Keratinocyte (primary cell): ENCODE data around the gene NFATC4. TPM values are rescaled to one million over a fixed set of nuclear protein-coding genes. Genes with fewer than 3 reads are reported as not detected.

ENCODE experiments used
- DNase-seq: peaks from one replicate; pipeline ENCODE4 v3.0.0-alpha.2; 2011; ENCODE audit warnings: low read depth, missing footprints, low spot score
- FAIRE-seq: peaks from 2 replicates; lab custom pipeline; 2011; peaks lifted over from hg19 to GRCh38; lab: Jason Lieb, UNC
- H2AFZ ChIP-seq: 2 replicates; pipeline ENCODE4 v1.6.0; 2012; ENCODE audit warnings: low read length, control low read depth, inconsistent platforms; ENCODE audit not compliant: control insufficient read depth
- H3K27ac ChIP-seq: 2 replicates; pipeline ENCODE4 v1.5.1; 2011; ENCODE audit warnings: low read length; ENCODE audit not compliant: control insufficient read depth, insufficient read depth
- H3K27me3 ChIP-seq: 3 replicates; pipeline ENCODE4 v1.6.0; 2011; ENCODE audit warnings: low read length; ENCODE audit not compliant: control insufficient read depth, insufficient read depth; ENCODE audit errors: extremely low read depth
- H3K36me3 ChIP-seq, 2 experiments: 2 replicates in 1 of 2; 3 replicates in 1 of 2; pipeline ENCODE4 v1.5.1; 2011; ENCODE audit warnings: low read length in 2 of 2, mild to moderate bottlenecking in 1 of 2; ENCODE audit not compliant: control insufficient read depth in 2 of 2, insufficient read depth in 2 of 2; ENCODE audit errors: extremely low read depth in 1 of 2
- H3K4me1 ChIP-seq: 3 replicates; pipeline ENCODE4 v1.5.1; 2011; ENCODE audit warnings: low read length; ENCODE audit not compliant: control insufficient read depth, insufficient read depth; ENCODE audit errors: extremely low read depth
- H3K4me2 ChIP-seq: 3 replicates; pipeline ENCODE4 v1.6.0; 2011; ENCODE audit warnings: low read depth, low read length; ENCODE audit not compliant: control insufficient read depth, insufficient read depth; ENCODE audit errors: extremely low read depth
- H3K4me3 ChIP-seq, 3 experiments: fragments of 200-600 bp in 1 of 3; sonication (generic) in 1 of 3; 2 replicates in 2 of 3; 3 replicates in 1 of 3; pipeline ENCODE4 v1.5.1; 2011 to 2016; ENCODE audit warnings: low read length in 3 of 3, mild to moderate bottlenecking in 3 of 3, control low read depth in 2 of 3, inconsistent platforms in 1 of 3, low read depth in 1 of 3, mixed read lengths in 1 of 3, mixed run types in 1 of 3, moderate library complexity in 1 of 3; ENCODE audit not compliant: control insufficient read depth in 2 of 3, insufficient read depth in 2 of 3; ENCODE audit errors: extremely low read depth in 1 of 3
- H3K79me2 ChIP-seq: 2 replicates; pipeline ENCODE4 v1.6.0; 2012; ENCODE audit warnings: low read length; ENCODE audit not compliant: control insufficient read depth, insufficient read depth
- H3K9ac ChIP-seq: 3 replicates; pipeline ENCODE4 v1.6.0; 2011; ENCODE audit warnings: low read length; ENCODE audit not compliant: control insufficient read depth, insufficient read depth; ENCODE audit errors: extremely low read depth
- H3K9me1 ChIP-seq: 3 replicates; pipeline ENCODE4 v1.6.0; 2011; ENCODE audit warnings: low read length; ENCODE audit not compliant: control insufficient read depth, insufficient read depth; ENCODE audit errors: extremely low read depth
- H3K9me3 ChIP-seq: 2 replicates; pipeline ENCODE4 v1.5.1; 2012; ENCODE audit warnings: low read depth, low read length; ENCODE audit not compliant: control insufficient read depth
- H4K20me1 ChIP-seq: 3 replicates; pipeline ENCODE4 v1.6.0; 2011; ENCODE audit warnings: low read length; ENCODE audit not compliant: control insufficient read depth, insufficient read depth; ENCODE audit errors: extremely low read depth
- CTCF ChIP-seq, 3 experiments: IDR thresholded peaks in 1 of 3; conservative IDR thresholded peaks in 1 of 3; optimal IDR thresholded peaks in 1 of 3; 2 replicates in 2 of 3; 3 replicates in 1 of 3; pipeline versions ENCODE3 to v1.5.1; 2011; ENCODE audit warnings: low read length in 3 of 3, mild to moderate bottlenecking in 3 of 3, moderate library complexity in 2 of 3, control low read depth in 1 of 3, inconsistent platforms in 1 of 3; ENCODE audit not compliant: insufficient read depth in 2 of 3; ENCODE audit errors: extremely low read depth in 1 of 3
- EZH2 ChIP-seq: IDR thresholded peaks from one replicate; pipeline ENCODE4 v1.6.1; 2012; ENCODE audit warnings: inconsistent platforms, mild to moderate bottlenecking, low read length, moderate library complexity
- dilution Hi-C: fragments of 300-500 bp; cut with MboI; formaldehyde crosslinking; loops from one replicate; pipeline ENCODE4 v1.7.0; 2020; ENCODE audit warnings: low sequenced_read_pairs; ENCODE audit not compliant: extremely low pct_ligation_motif_present
- polyA plus RNA-seq, 5 experiments: library from polyadenylated mRNA; depleted of rRNA in 3 of 5; stranded (reverse) in 3 of 5; stranded (forward) in 1 of 5; unstranded in 1 of 5; fragments of >200 nt; gene quantifications; 1 replicate in 1 of 5; 2 replicates in 3 of 5; 3 replicates in 1 of 5; pipeline versions ENCODE4 v1.2.1 to v1.2.3, GENCODE V29; 2011 to 2012; ENCODE audit warnings: missing spikeins in 2 of 5, low read depth in 1 of 5, low replicate concordance in 1 of 5

NFATC4 gene
- polyA plus RNA-seq, 1 donor (not counting 4 experiments of a cell fraction or from before 2014, with no cell fraction given), result 0.92 TPM

DNA sequence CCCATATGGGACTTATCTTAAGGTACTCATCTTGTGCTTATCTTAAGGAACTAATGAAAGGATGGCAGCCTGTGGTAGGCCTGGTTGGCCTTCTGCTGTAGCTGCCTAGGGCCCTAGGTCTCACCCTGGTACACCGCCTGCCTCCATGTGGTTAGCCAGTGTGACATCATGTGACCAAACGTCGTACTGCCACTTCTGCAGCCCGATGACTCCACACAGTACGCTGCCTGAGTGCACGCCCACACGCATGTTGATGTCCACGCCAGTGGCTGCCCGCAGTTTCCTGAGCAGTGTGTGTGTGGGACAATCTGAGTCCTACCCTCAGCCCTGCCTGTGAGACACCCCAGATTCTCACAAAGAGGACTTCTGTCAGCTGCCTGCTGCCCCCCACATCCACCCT, 38.2 kb upstream of the NFATC4 start:
- H2AFZ ChIP-seq, result no peak overlapping the region
- no peak for TF ChIP-seq EZH2
- TF ChIP-seq CTCF (optimal IDR thresholded peaks at IDR 0.05 in 1 of 3, IDR thresholded peaks at IDR 0.05 in 1 of 3, conservative IDR thresholded peaks at IDR 0.05 in 1 of 3; ENCODE audit: extremely low read depth in 1 of 3, insufficient read depth in 2 of 3, low read length in 3 of 3), result no peak
- FAIRE-seq, result no peak
- H3K9me3 ChIP-seq, result no peaks in the 10 kb centered on the region
- no peaks in the 10 kb centered on the region for H3K79me2 ChIP-seq
- peaks cover 6% of the 10 kb centered on the region for H3K27me3 ChIP-seq
- H3K9me1 ChIP-seq, result no peaks in the 10 kb centered on the region
- no peak overlapping the region for H3K4me2 ChIP-seq
- no peak overlapping the region for H3K27ac ChIP-seq
- no peak overlapping the region for H3K9ac ChIP-seq
- H3K4me3 ChIP-seq, result no peak overlapping the region
- no peaks in the 10 kb centered on the region for H3K36me3 ChIP-seq
- H4K20me1 ChIP-seq, result no peaks in the 10 kb centered on the region
- peaks cover 21% of the 10 kb centered on the region for H3K4me1 ChIP-seq
- DNase-seq, result no peak
- dilution Hi-C loops, result no loop called here

GRCh38 chr14:24330973-24331674, 36.9 kb upstream of the NFATC4 start:
- Histone ChIP-seq H3K9me1 (no peaks in the 10 kb centered on the region), H3K4me2 (no peak overlapping the region), H3K36me3 (no peaks in the 10 kb centered on the region), H3K79me2 (no peaks in the 10 kb centered on the region), H3K4me3 (no peak overlapping the region), H3K27me3 (peaks cover 13% of the 10 kb centered on the region), H2AFZ (no peak overlapping the region), H3K9me3 (no peaks in the 10 kb centered on the region), H3K27ac (no peak overlapping the region), H3K9ac (no peak overlapping the region), H3K4me1 (peaks cover 22% of the 10 kb centered on the region), H4K20me1 (no peaks in the 10 kb centered on the region)
- TF ChIP-seq EZH2, result no peak
- TF ChIP-seq CTCF (optimal IDR thresholded peaks at IDR 0.05 in 1 of 3, IDR thresholded peaks at IDR 0.05 in 1 of 3, conservative IDR thresholded peaks at IDR 0.05 in 1 of 3; ENCODE audit: extremely low read depth in 1 of 3, insufficient read depth in 2 of 3, low read length in 3 of 3), result no peak
- dilution Hi-C loops, result no loop called here
- DNase-seq (no peak), FAIRE-seq (no peak)
